ENCODE data around the gene CYP2S1.

The CYP2S1 gene

DNA sequence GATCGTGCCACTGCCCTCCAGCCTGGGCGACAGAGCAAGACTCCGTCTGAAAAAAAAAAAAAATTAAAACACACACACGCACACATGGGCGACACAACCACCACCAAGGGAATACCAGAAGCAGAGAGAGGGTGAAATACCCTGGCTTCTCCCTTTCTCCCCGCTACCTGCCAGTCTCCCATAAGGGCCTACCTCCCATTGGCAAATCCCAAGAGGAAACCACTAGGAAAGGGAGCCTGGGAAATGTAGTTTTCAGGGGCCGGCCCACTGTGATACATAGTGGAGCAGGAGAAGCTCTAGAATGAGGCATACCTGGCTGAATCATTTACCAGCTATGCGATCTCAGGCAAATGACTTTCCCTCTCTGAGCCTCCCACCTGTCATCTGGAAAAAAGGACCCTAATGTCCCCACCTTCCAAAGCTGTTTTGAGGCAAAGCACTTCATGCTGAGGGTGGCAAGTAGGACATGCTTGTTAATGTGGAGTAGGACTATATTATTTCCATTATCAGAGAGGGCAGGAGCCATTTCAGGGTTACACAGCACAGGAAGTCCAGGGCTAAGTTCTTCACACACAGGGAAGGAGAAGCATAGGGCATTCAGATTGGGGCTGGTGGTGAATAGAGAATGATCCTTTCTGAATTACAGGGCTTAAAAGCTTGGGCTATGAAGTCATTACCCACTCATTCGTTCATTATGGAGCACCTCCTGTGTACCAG is 56.8 kb downstream of the CYP2S1 start:
- no peak overlapping the region for H3K4me3 ChIP-seq (ENCODE audit: low read depth, low read length)
- TF ChIP-seq, protein P1, sequence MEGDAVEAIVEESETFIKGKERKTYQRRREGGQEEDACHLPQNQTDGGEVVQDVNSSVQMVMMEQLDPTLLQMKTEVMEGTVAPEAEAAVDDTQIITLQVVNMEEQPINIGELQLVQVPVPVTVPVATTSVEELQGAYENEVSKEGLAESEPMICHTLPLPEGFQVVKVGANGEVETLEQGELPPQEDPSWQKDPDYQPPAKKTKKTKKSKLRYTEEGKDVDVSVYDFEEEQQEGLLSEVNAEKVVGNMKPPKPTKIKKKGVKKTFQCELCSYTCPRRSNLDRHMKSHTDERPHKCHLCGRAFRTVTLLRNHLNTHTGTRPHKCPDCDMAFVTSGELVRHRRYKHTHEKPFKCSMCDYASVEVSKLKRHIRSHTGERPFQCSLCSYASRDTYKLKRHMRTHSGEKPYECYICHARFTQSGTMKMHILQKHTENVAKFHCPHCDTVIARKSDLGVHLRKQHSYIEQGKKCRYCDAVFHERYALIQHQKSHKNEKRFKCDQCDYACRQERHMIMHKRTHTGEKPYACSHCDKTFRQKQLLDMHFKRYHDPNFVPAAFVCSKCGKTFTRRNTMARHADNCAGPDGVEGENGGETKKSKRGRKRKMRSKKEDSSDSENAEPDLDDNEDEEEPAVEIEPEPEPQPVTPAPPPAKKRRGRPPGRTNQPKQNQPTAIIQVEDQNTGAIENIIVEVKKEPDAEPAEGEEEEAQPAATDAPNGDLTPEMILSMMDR (conservative IDR thresholded peaks at IDR 0.05; ENCODE audit: low read depth, low read length) = no peak
- DNase-seq (ENCODE audit: low read depth) = no peak

DNA sequence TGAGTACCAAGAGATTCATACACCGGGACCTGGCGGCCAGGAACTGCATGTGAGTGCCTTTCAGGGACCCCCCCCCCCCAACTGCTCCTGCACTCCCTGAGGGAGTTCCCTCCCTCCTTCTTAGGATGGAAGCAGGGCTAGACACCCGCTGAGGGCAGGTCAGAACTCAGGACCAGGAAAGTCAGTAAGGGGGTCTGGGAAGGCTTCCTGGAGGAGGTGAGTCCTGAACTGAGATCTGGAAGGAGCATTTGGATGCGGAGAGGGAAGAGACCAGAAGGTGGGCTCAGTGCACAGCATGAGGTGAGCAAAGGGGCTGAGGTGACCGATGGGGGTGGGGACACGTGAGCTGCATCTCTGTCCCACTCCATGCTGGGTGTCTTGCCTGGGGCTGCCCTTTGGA is 60.6 kb downstream of the CYP2S1 start:
- no peak for DNase-seq (ENCODE audit: low read depth)
- H3K4me3 ChIP-seq (ENCODE audit: low read depth, low read length) = no peak overlapping the region

DNA sequence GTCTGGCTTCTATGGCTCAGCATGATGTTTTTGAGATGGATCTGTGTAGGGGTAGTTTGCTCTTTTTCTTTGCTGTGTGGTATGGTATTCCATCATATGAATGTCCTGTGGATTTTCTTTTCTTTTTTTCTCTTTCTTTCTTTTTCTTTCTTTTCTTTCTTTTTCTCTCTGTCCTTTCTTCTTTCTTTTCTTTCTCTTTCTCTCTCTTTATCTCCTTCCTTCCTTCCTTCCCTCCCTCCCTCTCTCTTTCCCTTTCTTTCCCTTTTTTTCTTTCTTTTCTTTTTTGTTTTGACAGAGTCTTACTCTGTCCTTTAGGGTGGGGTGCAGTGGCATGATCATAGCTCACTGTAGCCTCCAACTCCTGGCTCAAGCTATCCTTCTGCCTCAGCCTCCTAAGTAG is 62.2 kb downstream of the CYP2S1 start:
- DNase-seq (ENCODE audit: low read depth) = no peak
- no peak overlapping the region for H3K4me3 ChIP-seq (ENCODE audit: low read depth, low read length)
- TF ChIP-seq, protein P1 (conservative IDR thresholded peaks at IDR 0.05; ENCODE audit: low read depth, low read length) = no peak

More for the DNA sequence above, 60.6 kb downstream of the CYP2S1 start:
- TF ChIP-seq, protein P1 (conservative IDR thresholded peaks at IDR 0.05; ENCODE audit: low read depth, low read length) = no peak
